B cell (primary cell): ENCODE measurements around the gene FSTL3. TPM values are rescaled to one million over a fixed set of nuclear protein-coding genes. Genes with fewer than 3 reads are reported as not detected.

Source experiments
- ATAC-seq: fragments of 200-7000 bp; cut with Tn5 transposase; one replicate; pipeline ENCODE4 v1.10.0; 2021; ENCODE audit warnings: low read depth, mild to moderate bottlenecking, moderate number of reproducible peaks, moderate library complexity
- CTCF ChIA-PET: fragments of 350-600 bp; sonication (Branson Sonifier 250); formaldehyde crosslinking; loops from one replicate; lab custom pipeline; 2021; ENCODE audit warnings: antibody characterized with exemption, inconsistent platforms; lab: Charles Lee
- POLR2A ChIA-PET: fragments of 350-600 bp; sonication (Branson Sonifier 250); formaldehyde crosslinking; loops from one replicate; lab custom pipeline; 2021; ENCODE audit warnings: antibody characterized with exemption; lab: Charles Lee
- DNase-seq: peaks from one replicate; pipeline ENCODE4 v3.0.0; 2013
- H2AFZ ChIP-seq: 2 replicates; pipeline ENCODE4 v1.6.1; 2012; ENCODE audit warnings: mild to moderate bottlenecking, low read depth, low read length; ENCODE audit not compliant: insufficient read depth, poor library complexity, severe bottlenecking
- H3K27ac ChIP-seq, 2 donors: 1 replicate in 1 of 2; 2 replicates in 1 of 2; pipeline ENCODE4 v1.5.1; 2012 to 2013; ENCODE audit warnings: low read length in 2 of 2, mild to moderate bottlenecking in 2 of 2, moderate library complexity in 1 of 2
- H3K27me3 ChIP-seq, 4 experiments: fragments of 200-600 bp in 1 of 4; sonication (generic) in 1 of 4; replicated peaks in 1 of 4; 1 replicate in 2 of 4; 2 replicates in 2 of 4; pipeline versions ENCODE4 v1.6.1 to v1.7.0; 2013 to 2016; ENCODE audit warnings: low read length in 3 of 4, mild to moderate bottlenecking in 2 of 4, mixed read lengths in 1 of 4, moderate library complexity in 1 of 4; ENCODE audit not compliant: insufficient read depth in 4 of 4, control insufficient read depth in 3 of 4; ENCODE audit errors: control extremely low read depth in 1 of 4
- H3K36me3 ChIP-seq, 2 experiments: replicated peaks in 1 of 2; 1 replicate in 1 of 2; 2 replicates in 1 of 2; pipeline versions ENCODE4 v1.6.1 to v1.7.1; 2013; ENCODE audit warnings: low read length in 1 of 2; ENCODE audit not compliant: insufficient read depth in 2 of 2, control insufficient read depth in 1 of 2; ENCODE audit errors: control extremely low read depth in 1 of 2, extremely low read depth in 1 of 2
- H3K4me1 ChIP-seq, 2 donors: fragments of 200-600 bp in 1 of 2; sonication (generic) in 1 of 2; 1 replicate in 1 of 2; 2 replicates in 1 of 2; pipeline versions ENCODE4 v1.5.1 to v1.6.1; 2013 to 2017; ENCODE audit warnings: low read length in 2 of 2; ENCODE audit not compliant: control insufficient read depth in 2 of 2, insufficient read depth in 2 of 2
- H3K4me2 ChIP-seq: replicated peaks from 2 replicates; pipeline ENCODE3; 2012; ENCODE audit warnings: mild to moderate bottlenecking, low read depth, low read length; ENCODE audit not compliant: poor library complexity, severe bottlenecking
- H3K4me3 ChIP-seq, 5 experiments: fragments of 200-600 bp in 1 of 5; sonication (generic) in 1 of 5; 1 replicate in 3 of 5; 2 replicates in 2 of 5; pipeline versions ENCODE4 v1.5.1 to v1.7.0; 2011 to 2016; ENCODE audit warnings: low read length in 4 of 5, mild to moderate bottlenecking in 4 of 5, low read depth in 2 of 5, control low read depth in 1 of 5, moderate library complexity in 1 of 5; ENCODE audit not compliant: insufficient read depth in 1 of 5; ENCODE audit errors: control extremely low read depth in 1 of 5, extremely low read depth in 1 of 5
- H3K79me2 ChIP-seq: fragments of 200-600 bp; sonication (generic); one replicate; pipeline ENCODE4 v1.6.0; 2016; ENCODE audit warnings: low read length; ENCODE audit not compliant: control insufficient read depth, insufficient read depth
- H3K9ac ChIP-seq: fragments of 200-600 bp; sonication (generic); 2 replicates; pipeline ENCODE4 v1.6.1; 2017; ENCODE audit warnings: mild to moderate bottlenecking, low read length, moderate library complexity
- H3K9me3 ChIP-seq, 3 donors: one replicate each; pipeline versions ENCODE4 v1.6.1 to v1.7.1; 2013; ENCODE audit warnings: low read length in 2 of 3; ENCODE audit not compliant: control insufficient read depth in 2 of 3, insufficient read depth in 1 of 3; ENCODE audit errors: control extremely low read depth in 1 of 3
- H4K20me1 ChIP-seq: 2 replicates; pipeline ENCODE4 v1.6.0; 2012; ENCODE audit warnings: mild to moderate bottlenecking, low read length; ENCODE audit not compliant: insufficient read depth, control insufficient read depth, poor library complexity, severe bottlenecking
- H3K27ac Mint-ChIP-seq: one replicate; pipeline ENCODE4 v1.8.0; 2021; ENCODE audit warnings: mixed read lengths
- H3K27me3 Mint-ChIP-seq: one replicate; pipeline ENCODE4 v1.8.0; 2021; ENCODE audit warnings: mixed read lengths
- H3K4me1 Mint-ChIP-seq: one replicate; pipeline ENCODE4 v1.8.0; 2021; ENCODE audit warnings: mixed read lengths
- H3K4me3 Mint-ChIP-seq: one replicate; pipeline ENCODE4 v1.8.0; 2021; ENCODE audit warnings: mixed read lengths
- H3K9me3 Mint-ChIP-seq: one replicate; pipeline ENCODE4 v1.8.0; 2022; ENCODE audit warnings: mixed read lengths; ENCODE audit not compliant: insufficient read depth
- CTCF ChIP-seq: fragments of 200-600 bp; IDR thresholded peaks from one replicate; pipeline ENCODE4 v1.8.0; 2022; ENCODE audit warnings: antibody characterized with exemption, mild to moderate bottlenecking
- EZH2 ChIP-seq: IDR thresholded peaks from 2 replicates; pipeline ENCODE4 v1.6.1; 2012; ENCODE audit warnings: borderline replicate concordance, low read depth, mild to moderate bottlenecking, moderate library complexity, low read length; ENCODE audit not compliant: insufficient read depth, poor library complexity, severe bottlenecking
- WGBS: methylation state at CpG from one replicate; pipeline ENCODE4 v1.1.5; 2013; ENCODE audit warnings: missing lambda C conversion rate; ENCODE audit not compliant: insufficient coverage; 5-methylcytosine and 5-hydroxymethylcytosine counted together
- intact Hi-C: fragments of 100-400 bp; cut with micrococcal nuclease; formaldehyde crosslinking; loops from one replicate; pipeline ENCODE4 v1.10.0; 2022
- polyA plus RNA-seq: library from polyadenylated mRNA; depleted of rRNA; stranded (reverse); fragments of >200 nt; gene quantifications from 2 replicates; pipeline ENCODE4 v1.2.3, GENCODE V29; 2012
- total RNA-seq, 2 donors: library from RNA; stranded (reverse); fragments of 120-200 nt in 1 of 2; gene quantifications; 1 replicate in 1 of 2; 2 replicates in 1 of 2; pipeline versions ENCODE4 v1.2.3 to v1.2.4, GENCODE V29; 2013 to 2022

Gene FSTL3
- total and polyA plus RNA-seq, 2 donors (not counting 1 experiment from before 2014, with no cell fraction given) = 2.6 to 5.8 TPM

- H3K27ac Mint-ChIP-seq = peak overlapping the region; percentile 41
- no peak overlapping the region for H3K4me3 ChIP-seq
- H3K4me2 ChIP-seq = no peak overlapping the region
- DNase-seq (no peak), ATAC-seq (no peak)
- CTCF ChIA-PET = no interaction called here
- POLR2A ChIA-PET = interaction anchor here (1.3 kb wide), 1 partner anchor 14 kb away, joined by 3 read pairs; no protein-coding TSS in a partner anchor
- WGBS = 81% methylated on average over 17 of the region's 17 CpGs
- H3K79me2 ChIP-seq = no peaks in the 10 kb centered on the region
- no peak overlapping the region for H3K27ac ChIP-seq
- peaks cover 25% of the 10 kb centered on the region for H3K4me1 Mint-ChIP-seq
- no peak overlapping the region for H3K9ac ChIP-seq
- peaks cover 0 to 10% of the 10 kb centered on the region in 2 experiments for H3K36me3 ChIP-seq
- intact Hi-C loops = no loop called here
- H3K27me3 Mint-ChIP-seq = no peaks in the 10 kb centered on the region
- peaks cover 12 to 35% of the 10 kb centered on the region in 2 donors for H3K4me1 ChIP-seq
- peak overlapping the region; percentile 47 for H3K4me3 Mint-ChIP-seq
- peaks cover 35% of the 10 kb centered on the region for H4K20me1 ChIP-seq
- H2AFZ ChIP-seq = no peak overlapping the region
- no peaks in the 10 kb centered on the region for H3K9me3 Mint-ChIP-seq
- H3K27me3 ChIP-seq = peaks cover 0 to 2% (median 0%) of the 10 kb centered on the region in 4 experiments
- H3K9me3 ChIP-seq = peaks cover 0 to 6% (median 0%) of the 10 kb centered on the region in 3 donors
- TF ChIP-seq CTCF (no peak), EZH2 (no peak)
Measured at GRCh38 chr19:641702-642101, 34.5 kb upstream of the FSTL3 start.

GRCh38 chr19:642767-643727 lies 33.1 kb upstream of the FSTL3 start:
- Histone ChIP-seq H3K79me2 (no peaks in the 10 kb centered on the region), H3K9me3 (peaks cover 0 to 6% (median 0%) of the 10 kb centered on the region in 3 donors), H3K9ac (no peak overlapping the region), H3K4me2 (no peak overlapping the region), H2AFZ (no peak overlapping the region), H4K20me1 (peaks cover 48% of the 10 kb centered on the region), H3K27ac (no peak overlapping the region), H3K4me1 (peaks cover 12 to 24% of the 10 kb centered on the region in 2 donors), H3K4me3 (no peak overlapping the region), H3K36me3 (peaks cover 0 to 21% of the 10 kb centered on the region in 2 experiments), H3K27me3 (no peaks in the 10 kb centered on the region)
- H3K27ac Mint-ChIP-seq = peak overlapping the region; percentile 26
- 85% methylated on average over 70 of the region's 70 CpGs for WGBS
- ChIA-PET POLR2A (no interaction called here), CTCF (no interaction called here)
- intact Hi-C loops = no loop called here
- DNase-seq (no peak), ATAC-seq (no peak)
- TF ChIP-seq EZH2 (no peak), CTCF (no peak)
- H3K4me1 Mint-ChIP-seq = peaks cover 16% of the 10 kb centered on the region
- no peak overlapping the region for H3K4me3 Mint-ChIP-seq
- H3K9me3 Mint-ChIP-seq = no peaks in the 10 kb centered on the region
- no peaks in the 10 kb centered on the region for H3K27me3 Mint-ChIP-seq
